ENCODE data around the gene EML6.
"Not testable (repeated sequence)": the region's sequence is repeated elsewhere in the genome, so short reads cannot be mapped to it uniquely, and the experiment has no call there.

The EML6 gene

GRCh38 chr2:54871457-54872107 lies 148.1 kb downstream of the EML6 start:
- in situ Hi-C loops (cut with MboI; ENCODE audit: low sequenced_read_pairs), result no loop called here

GRCh38 chr2:54872780-54873179 lies 149.3 kb downstream of the EML6 start:
- in situ Hi-C loops (cut with MboI; ENCODE audit: low sequenced_read_pairs), result no loop called here

- in situ Hi-C loops (cut with MboI; ENCODE audit: low sequenced_read_pairs), result not testable (repeated sequence)
Observed at GRCh38 chr2:54873236-54873635, 149.8 kb downstream of the EML6 start.

GRCh38 chr2:54876764-54877163 lies 153.3 kb downstream of the EML6 start:
- in situ Hi-C loops (cut with MboI; ENCODE audit: low sequenced_read_pairs), result no loop called here

GRCh38 chr2:54878182-54878581 lies 154.7 kb downstream of the EML6 start:
- in situ Hi-C loops (cut with MboI; ENCODE audit: low sequenced_read_pairs), result no loop called here

GRCh38 chr2:54879032-54879431 lies 155.6 kb downstream of the EML6 start:
- in situ Hi-C loops (cut with MboI; ENCODE audit: low sequenced_read_pairs), result no loop called here

- in situ Hi-C loops (cut with MboI; ENCODE audit: low sequenced_read_pairs), result no loop called here
Observed at GRCh38 chr2:54879598-54880332, 156.3 kb downstream of the EML6 start.

GRCh38 chr2:54880428-54880827 lies 157.0 kb downstream of the EML6 start:
- in situ Hi-C loops (cut with MboI; ENCODE audit: low sequenced_read_pairs), result no loop called here

GRCh38 chr2:54881759-54882158 lies 158.3 kb downstream of the EML6 start:
- in situ Hi-C loops (cut with MboI; ENCODE audit: low sequenced_read_pairs), result no loop called here

GRCh38 chr2:54885891-54886290 lies 162.4 kb downstream of the EML6 start:
- in situ Hi-C loops (cut with MboI; ENCODE audit: low sequenced_read_pairs), result no loop called here

GRCh38 chr2:54887850-54888545 lies 164.5 kb downstream of the EML6 start:
- in situ Hi-C loops (cut with MboI; ENCODE audit: low sequenced_read_pairs), result no loop called here

GRCh38 chr2:54889053-54889452 lies 165.6 kb downstream of the EML6 start:
- in situ Hi-C loops (cut with MboI; ENCODE audit: low sequenced_read_pairs), result no loop called here

GRCh38 chr2:54891909-54892308 lies 168.4 kb downstream of the EML6 start:
- in situ Hi-C loops (cut with MboI; ENCODE audit: low sequenced_read_pairs), result no loop called here

- in situ Hi-C loops (cut with MboI; ENCODE audit: low sequenced_read_pairs), result no loop called here
Observed at GRCh38 chr2:54894467-54894866, 171.0 kb downstream of the EML6 start.

GRCh38 chr2:54895730-54896129 lies 172.3 kb downstream of the EML6 start:
- in situ Hi-C loops (cut with MboI; ENCODE audit: low sequenced_read_pairs), result no loop called here

- in situ Hi-C loops (cut with MboI; ENCODE audit: low sequenced_read_pairs), result no loop called here
Observed at GRCh38 chr2:54897420-54898310, 174.2 kb downstream of the EML6 start.

GRCh38 chr2:54898456-54899226 lies 175.2 kb downstream of the EML6 start:
- in situ Hi-C loops (cut with MboI; ENCODE audit: low sequenced_read_pairs), result no loop called here

GRCh38 chr2:54899576-54900200 lies 176.2 kb downstream of the EML6 start:
- in situ Hi-C loops (cut with MboI; ENCODE audit: low sequenced_read_pairs), result no loop called here

GRCh38 chr2:54901224-54901986 lies 177.9 kb downstream of the EML6 start:
- in situ Hi-C loops (cut with MboI; ENCODE audit: low sequenced_read_pairs), result no loop called here
